HEK293 (cell line): ENCODE data around the gene UPP1.

Source experiments
- ATF2 ChIP-seq: fragments of 450-650 bp; formaldehyde crosslinking; IDR thresholded peaks from 2 replicates; pipeline ENCODE4 v1.5.1; 2016; ENCODE audit warnings: missing biosample characterization, missing genetic modification characterization, low read depth
- CTCF ChIP-seq: fragments of 450-650 bp; formaldehyde crosslinking; IDR thresholded peaks from 2 replicates; pipeline ENCODE4 v1.5.1; 2016; ENCODE audit warnings: missing biosample characterization, missing genetic modification characterization
- PBX3 ChIP-seq: sonication (generic); formaldehyde crosslinking; IDR thresholded peaks from 2 replicates; pipeline ENCODE4 v1.8.1; 2022; ENCODE audit warnings: mild to moderate bottlenecking, moderate library complexity, missing genetic modification reagents
- REST ChIP-seq: fragments of 450-650 bp; formaldehyde crosslinking; IDR thresholded peaks from 2 replicates; pipeline ENCODE4 v1.5.1; 2016; ENCODE audit warnings: missing biosample characterization, missing genetic modification characterization
- TCF7L2 ChIP-seq: IDR thresholded peaks from 2 replicates; pipeline ENCODE4 v1.6.1; 2011; ENCODE audit warnings: low read depth, mild to moderate bottlenecking, inconsistent platforms, low read length, moderate library complexity, borderline replicate concordance
- TRIM28 ChIP-seq: IDR thresholded peaks from 2 replicates; pipeline ENCODE4 v1.6.1; 2011; ENCODE audit warnings: low read length, control low read depth, borderline replicate concordance
- ZBTB10 ChIP-seq: fragments of 450-650 bp; formaldehyde crosslinking; IDR thresholded peaks from 2 replicates; pipeline ENCODE4 v1.5.1; 2016; ENCODE audit warnings: missing biosample characterization, missing genetic modification characterization
- ZNF132 ChIP-seq: fragments of 450-650 bp; formaldehyde crosslinking; IDR thresholded peaks from 2 replicates; pipeline ENCODE4 v1.5.1; 2017; ENCODE audit warnings: missing biosample characterization, missing genetic modification characterization, borderline replicate concordance
- ZNF175 ChIP-seq: fragments of 450-650 bp; formaldehyde crosslinking; IDR thresholded peaks from 2 replicates; pipeline ENCODE4 v1.5.1; 2016; ENCODE audit warnings: missing biosample characterization, missing genetic modification characterization
- ZNF24 ChIP-seq: fragments of 450-650 bp; formaldehyde crosslinking; IDR thresholded peaks from 2 replicates; pipeline ENCODE4 v1.5.1; 2016; ENCODE audit warnings: missing biosample characterization, missing genetic modification characterization
- ZNF324 ChIP-seq: fragments of 450-650 bp; formaldehyde crosslinking; IDR thresholded peaks from 2 replicates; pipeline ENCODE4 v1.5.1; 2016; ENCODE audit warnings: missing biosample characterization, missing genetic modification characterization
- ZNF513 ChIP-seq: fragments of 450-650 bp; IDR thresholded peaks from 2 replicates; pipeline ENCODE4 v1.5.1; 2018; ENCODE audit warnings: missing biosample characterization, missing genetic modification characterization

GRCh38 chr7:48058990-48059389 lies 30.1 kb upstream of the UPP1 start:
- TF ChIP-seq CTCF (no peak), TRIM28 (no peak), ZNF24 (tag by site-specific recombination) (no peak), ZNF132 (tag by site-specific recombination) (no peak), PBX3 (no peak), ZNF324 (tag by site-specific recombination) (no peak), REST (tag by site-specific recombination) (no peak), TCF7L2 (no peak), ZNF175 (tag by site-specific recombination) (no peak), ATF2 (tag by site-specific recombination) (no peak), ZBTB10 (tag by site-specific recombination) (no peak), ZNF513 (no peak)
